ENCODE results near the gene P2RY2.

Gene P2RY2

GRCh38 chr11:73260127-73260457 lies 42.0 kb downstream of the P2RY2 start:
- TF ChIP-seq, protein P1, sequence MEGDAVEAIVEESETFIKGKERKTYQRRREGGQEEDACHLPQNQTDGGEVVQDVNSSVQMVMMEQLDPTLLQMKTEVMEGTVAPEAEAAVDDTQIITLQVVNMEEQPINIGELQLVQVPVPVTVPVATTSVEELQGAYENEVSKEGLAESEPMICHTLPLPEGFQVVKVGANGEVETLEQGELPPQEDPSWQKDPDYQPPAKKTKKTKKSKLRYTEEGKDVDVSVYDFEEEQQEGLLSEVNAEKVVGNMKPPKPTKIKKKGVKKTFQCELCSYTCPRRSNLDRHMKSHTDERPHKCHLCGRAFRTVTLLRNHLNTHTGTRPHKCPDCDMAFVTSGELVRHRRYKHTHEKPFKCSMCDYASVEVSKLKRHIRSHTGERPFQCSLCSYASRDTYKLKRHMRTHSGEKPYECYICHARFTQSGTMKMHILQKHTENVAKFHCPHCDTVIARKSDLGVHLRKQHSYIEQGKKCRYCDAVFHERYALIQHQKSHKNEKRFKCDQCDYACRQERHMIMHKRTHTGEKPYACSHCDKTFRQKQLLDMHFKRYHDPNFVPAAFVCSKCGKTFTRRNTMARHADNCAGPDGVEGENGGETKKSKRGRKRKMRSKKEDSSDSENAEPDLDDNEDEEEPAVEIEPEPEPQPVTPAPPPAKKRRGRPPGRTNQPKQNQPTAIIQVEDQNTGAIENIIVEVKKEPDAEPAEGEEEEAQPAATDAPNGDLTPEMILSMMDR (IDR thresholded peaks at IDR 0.05; ENCODE audit: borderline replicate concordance, control extremely low read depth, extremely low read depth, insufficient read depth, missing control alignments): no peak
- in situ Hi-C loops (cut with MboI; ENCODE audit: low sequenced_read_pairs, unreplicated experiment): no loop called here
- DNase-seq (ENCODE audit: low spot score): no peak

GRCh38 chr11:73262851-73263495 lies 44.9 kb downstream of the P2RY2 start:
- in situ Hi-C loops (cut with MboI; ENCODE audit: low sequenced_read_pairs, unreplicated experiment): no loop called here
- TF ChIP-seq, protein P1 (IDR thresholded peaks at IDR 0.05; ENCODE audit: borderline replicate concordance, control extremely low read depth, extremely low read depth, insufficient read depth, missing control alignments): no peak
- DNase-seq (ENCODE audit: low spot score): no peak

- TF ChIP-seq, protein P1 (IDR thresholded peaks at IDR 0.05; ENCODE audit: borderline replicate concordance, control extremely low read depth, extremely low read depth, insufficient read depth, missing control alignments): no peak
- in situ Hi-C loops (cut with MboI; ENCODE audit: low sequenced_read_pairs, unreplicated experiment): no loop called here
- no peak for DNase-seq (ENCODE audit: low spot score)
These were observed 45.6 kb downstream of the P2RY2 start for GRCh38 chr11:73263640-73264039.

GRCh38 chr11:73265278-73265810 lies 47.3 kb downstream of the P2RY2 start:
- in situ Hi-C loops (cut with MboI; ENCODE audit: low sequenced_read_pairs, unreplicated experiment): no loop called here
- DNase-seq (ENCODE audit: low spot score): no peak
- TF ChIP-seq, protein P1 (IDR thresholded peaks at IDR 0.05; ENCODE audit: borderline replicate concordance, control extremely low read depth, extremely low read depth, insufficient read depth, missing control alignments): no peak

DNA sequence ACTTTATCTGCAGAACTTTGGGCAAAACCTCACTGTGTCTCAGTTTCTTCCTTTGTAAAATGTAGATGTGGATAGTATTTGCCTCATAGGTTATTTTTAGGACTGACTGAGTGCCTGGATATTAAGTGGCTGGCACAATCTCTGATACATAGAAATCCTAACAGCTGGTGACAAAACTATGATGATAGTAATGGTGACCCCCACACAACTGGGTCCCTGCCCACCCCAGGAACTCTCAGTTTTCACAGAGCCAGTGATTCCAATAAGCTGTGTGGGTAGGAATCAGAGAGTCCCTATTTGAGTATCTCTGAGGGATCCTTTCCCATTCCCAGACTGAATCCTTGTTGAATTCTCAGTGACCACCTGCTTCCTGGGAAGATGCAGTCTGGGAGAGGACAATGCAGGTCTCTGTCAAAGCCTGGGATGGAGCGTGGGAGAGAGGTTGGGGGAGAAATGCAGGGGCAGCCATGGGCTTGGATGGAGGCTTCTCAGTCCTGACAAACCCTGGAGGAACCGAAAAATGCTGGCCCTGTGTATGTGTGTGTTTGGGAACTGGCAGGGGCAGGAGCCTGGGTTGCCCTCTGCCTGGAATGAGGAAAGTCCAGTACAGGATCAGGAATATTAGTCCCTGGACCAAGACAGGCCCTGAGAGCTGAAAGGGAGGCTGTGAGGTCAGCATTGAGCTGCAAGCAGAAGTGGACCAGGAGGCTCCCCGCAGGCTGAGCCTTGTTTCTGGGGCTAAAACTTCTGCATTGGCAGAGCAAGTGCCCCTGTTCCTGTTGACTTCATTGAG lies 48.0 kb downstream of the P2RY2 start:
- DNase-seq (ENCODE audit: low spot score): no peak
- TF ChIP-seq, protein P1 (IDR thresholded peaks at IDR 0.05; ENCODE audit: borderline replicate concordance, control extremely low read depth, extremely low read depth, insufficient read depth, missing control alignments): no peak
- in situ Hi-C loops (cut with MboI; ENCODE audit: low sequenced_read_pairs, unreplicated experiment): no loop called here

DNA sequence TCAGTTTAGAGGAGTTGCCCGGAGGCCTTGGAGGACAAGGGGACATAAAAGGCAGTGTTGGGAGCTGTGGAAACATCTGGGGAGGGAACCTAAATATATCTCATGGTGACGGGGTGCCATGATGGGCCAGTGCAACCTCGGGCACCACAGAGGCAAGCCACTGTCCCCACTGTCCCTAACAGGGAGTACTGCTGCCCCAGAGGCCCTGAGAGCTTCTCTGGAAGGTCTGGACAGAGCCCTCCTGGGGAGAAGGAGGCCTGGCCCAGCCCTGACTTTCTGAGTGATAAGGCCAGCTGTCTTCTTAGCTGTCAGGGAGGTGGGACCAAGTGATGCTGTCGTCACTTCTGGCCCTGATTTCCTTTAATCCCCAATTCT lies 48.6 kb downstream of the P2RY2 start:
- no peak for DNase-seq (ENCODE audit: low spot score)
- in situ Hi-C loops (cut with MboI; ENCODE audit: low sequenced_read_pairs, unreplicated experiment): no loop called here
- TF ChIP-seq, protein P1 (IDR thresholded peaks at IDR 0.05; ENCODE audit: borderline replicate concordance, control extremely low read depth, extremely low read depth, insufficient read depth, missing control alignments): no peak

Measured in GM13976 (cell line).